CD4-positive, alpha-beta T cell treated with Interleukin-2 at 100 ng/mL for 4 hours (primary cell): ENCODE results near the gene AKT2.
"Not testable (repeated sequence)": the region's sequence is repeated elsewhere in the genome, so short reads cannot be mapped to it uniquely, and the experiment has no call there.

ENCODE experiments used
- DNase-seq: peaks from one replicate; pipeline ENCODE4 v3.0.0-alpha.2; 2020; ENCODE audit warnings: low spot score

The AKT2 gene

GRCh38 chr19:40284501-40285352, at the start of gene AKT2:
AKT2 (minus strand) TSS chr19:40285345; CDS start chr19:40265267, 20,078 bp downstream.
- DNase-seq = peak; percentile 47

GRCh38 chr19:40333083-40333482, 47.9 kb upstream of the AKT2 start:
- DNase-seq = not testable (repeated sequence)

- DNase-seq = no peak
Measured at GRCh38 chr19:40332669-40333068, 47.5 kb upstream of the AKT2 start.

DNA sequence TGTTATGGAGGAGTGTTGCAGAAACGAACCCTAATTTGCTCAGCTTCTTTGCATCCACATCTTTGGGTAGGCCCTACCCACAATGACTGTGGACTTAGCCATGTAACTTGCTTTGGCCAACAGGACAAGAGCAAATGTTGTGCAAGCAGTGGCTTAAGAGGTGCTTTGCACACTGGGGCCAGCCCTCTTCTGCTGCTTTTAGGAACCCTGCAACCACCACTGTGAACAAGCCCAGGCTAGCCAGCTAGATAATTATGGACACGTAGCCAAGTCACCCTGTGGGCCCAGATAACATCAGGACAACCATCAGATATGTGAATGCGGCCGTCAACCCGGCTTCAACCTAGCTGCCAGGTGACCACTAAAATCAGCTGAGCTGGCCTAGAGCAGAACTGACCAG, 45.9 kb upstream of the AKT2 start:
- no peak for DNase-seq

DNA sequence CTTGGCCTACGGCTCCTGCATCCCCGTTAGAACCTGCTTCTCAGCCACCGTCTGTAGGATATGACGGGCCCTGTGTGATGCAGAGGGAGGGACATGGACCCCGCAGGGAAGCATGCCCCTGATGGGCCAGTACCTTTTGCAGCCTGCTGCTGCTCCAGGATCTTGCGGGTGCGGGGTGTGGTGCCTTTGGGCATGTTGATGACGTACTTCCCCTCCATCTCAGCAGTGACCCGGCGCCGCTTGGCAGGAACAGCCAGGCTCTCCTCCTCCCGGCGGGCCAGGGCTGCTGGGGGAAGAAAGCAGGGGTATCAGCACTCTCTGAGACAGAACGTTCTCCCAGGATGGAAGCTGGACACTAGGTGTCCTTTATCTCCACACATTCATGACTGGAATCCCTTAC, 41.1 kb upstream of the AKT2 start:
- DNase-seq = no peak

DNA sequence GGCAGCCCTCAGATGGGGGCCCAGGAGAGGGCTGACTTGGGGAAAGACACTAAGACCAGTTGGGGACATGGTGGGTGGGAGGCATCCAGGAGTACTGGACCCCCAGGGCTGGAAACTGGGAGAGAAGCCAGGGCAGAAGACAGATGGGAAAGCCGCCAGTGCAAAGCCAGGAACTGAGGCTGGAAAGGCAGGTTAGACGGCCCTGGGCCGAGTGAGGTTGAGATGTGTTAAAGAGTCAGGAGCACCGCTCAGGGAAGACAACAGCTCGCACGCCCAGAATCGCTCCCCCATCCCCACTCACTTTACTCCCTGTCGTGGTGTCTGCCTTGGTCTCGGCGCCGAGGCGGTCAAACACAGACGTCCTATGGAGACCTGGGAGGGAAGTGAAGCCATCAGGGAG, 38.6 kb upstream of the AKT2 start:
- no peak for DNase-seq

DNA sequence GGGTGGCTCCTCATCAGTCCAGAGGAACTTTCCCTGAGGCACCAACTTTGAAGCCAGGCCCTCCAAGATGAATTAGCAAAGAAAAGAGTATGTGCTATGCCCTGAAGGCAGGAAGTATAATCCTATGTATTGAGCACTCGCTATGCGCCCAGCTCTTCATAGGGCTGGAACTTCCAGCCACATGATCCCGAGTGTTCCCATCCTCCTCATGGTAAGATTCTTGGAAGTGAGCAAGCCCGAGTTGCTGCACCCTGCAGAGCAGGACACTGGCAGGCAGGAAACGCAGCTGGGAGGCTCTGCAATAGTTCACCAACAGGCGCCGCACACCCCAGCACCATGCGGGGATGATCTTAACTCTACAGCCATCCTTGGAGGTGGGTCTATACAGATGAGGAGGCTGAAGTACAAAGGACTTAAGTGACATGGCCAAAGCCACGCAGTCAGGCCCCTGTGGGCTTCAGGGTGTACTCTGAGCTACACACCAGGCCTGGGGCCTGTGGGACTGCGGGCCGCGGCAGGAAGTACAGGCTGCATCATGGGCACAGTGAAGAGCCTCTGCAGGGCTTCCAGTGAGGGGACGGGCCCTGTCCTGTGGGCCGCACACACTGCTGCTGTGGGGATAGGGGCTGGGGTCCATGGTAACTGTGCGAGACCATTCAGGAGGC, 37.9 kb upstream of the AKT2 start:
- DNase-seq = no peak

DNA sequence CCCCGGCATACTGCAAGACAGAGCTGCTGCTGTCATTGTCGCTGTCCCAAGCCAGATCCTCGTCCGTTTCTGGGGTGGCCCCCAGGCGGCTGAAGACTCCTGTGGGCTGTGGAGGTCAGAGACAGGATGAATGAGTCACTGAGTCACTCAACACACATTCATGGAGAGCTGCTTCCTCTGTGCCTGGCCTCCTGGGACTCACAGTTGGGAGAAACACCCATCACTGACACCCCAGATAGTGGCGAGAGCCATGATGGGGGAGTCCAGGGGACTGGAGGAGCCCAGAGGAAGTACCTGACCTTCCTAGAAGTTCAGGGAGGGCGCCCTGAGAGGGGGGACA, 37.1 kb upstream of the AKT2 start:
- DNase-seq = no peak

- no peak for DNase-seq
Measured at GRCh38 chr19:40321566-40322270, 36.6 kb upstream of the AKT2 start.

DNA sequence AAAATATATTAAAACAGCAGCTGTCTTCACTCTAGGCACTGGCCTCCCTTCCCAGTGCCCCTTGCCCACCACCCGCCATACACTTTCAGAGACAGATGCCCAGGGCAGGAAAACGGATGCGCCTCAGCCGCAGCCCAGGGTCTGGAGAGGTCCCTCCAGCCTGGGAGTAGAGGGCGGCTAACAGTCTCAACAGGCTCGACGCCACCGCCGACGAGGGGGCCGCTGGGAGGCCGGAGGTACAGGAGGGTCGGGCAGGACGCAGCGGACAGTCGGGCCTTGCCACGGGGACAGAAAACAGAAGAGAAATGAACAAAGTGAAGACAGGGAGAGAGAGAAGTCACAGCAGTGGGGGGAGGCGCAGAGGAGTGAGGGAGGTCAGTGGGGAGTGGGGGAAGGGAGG, 35.9 kb upstream of the AKT2 start:
- DNase-seq = no peak

- DNase-seq = no peak
Measured at GRCh38 chr19:40320558-40320935, 35.4 kb upstream of the AKT2 start.

GRCh38 chr19:40317338-40317737, 32.2 kb upstream of the AKT2 start:
- DNase-seq = no peak

- no peak for DNase-seq
Measured at GRCh38 chr19:40315812-40316470, 30.8 kb upstream of the AKT2 start.

- DNase-seq = no peak
Measured at GRCh38 chr19:40314656-40315055, 29.5 kb upstream of the AKT2 start.

- no peak for DNase-seq
Measured at GRCh38 chr19:40313229-40313983, 28.3 kb upstream of the AKT2 start.

DNA sequence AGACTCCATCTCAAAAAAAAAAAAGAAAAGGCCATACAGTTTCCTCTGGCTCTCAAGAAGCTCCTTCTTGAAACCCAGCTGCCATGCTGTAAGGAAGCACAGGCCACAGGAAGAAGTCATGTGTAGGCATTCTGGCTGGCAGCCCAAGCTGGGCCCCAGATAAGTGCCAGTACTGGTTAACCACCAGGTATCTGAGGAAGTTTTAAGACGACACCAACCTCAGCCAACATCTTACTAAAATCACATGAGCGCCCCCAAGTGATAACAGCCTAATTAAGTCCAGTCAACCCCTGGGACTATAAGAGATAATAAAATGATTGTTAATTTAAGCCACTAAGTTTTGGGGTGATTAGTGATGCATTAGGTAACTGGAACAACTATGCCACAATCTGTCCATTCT, 27.4 kb upstream of the AKT2 start:
- no peak for DNase-seq

DNA sequence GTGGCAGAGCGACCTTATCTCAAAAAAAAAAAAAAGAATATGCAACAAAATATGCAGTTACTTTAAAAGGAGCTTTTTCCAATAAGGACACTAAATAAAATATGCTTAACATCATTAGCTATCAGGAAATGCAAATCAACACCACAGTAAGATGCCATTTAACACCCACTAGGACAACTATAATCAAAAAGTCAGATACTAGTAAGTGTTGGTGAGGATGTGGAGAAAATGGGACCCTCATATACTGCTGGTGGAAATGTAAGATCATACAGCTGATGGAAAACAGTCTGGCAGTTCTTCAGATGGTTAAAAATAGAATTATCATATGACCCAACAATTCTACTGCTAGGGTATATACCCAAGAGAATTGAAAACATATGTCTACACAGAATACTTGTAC, 24.5 kb upstream of the AKT2 start:
- no peak for DNase-seq

DNA sequence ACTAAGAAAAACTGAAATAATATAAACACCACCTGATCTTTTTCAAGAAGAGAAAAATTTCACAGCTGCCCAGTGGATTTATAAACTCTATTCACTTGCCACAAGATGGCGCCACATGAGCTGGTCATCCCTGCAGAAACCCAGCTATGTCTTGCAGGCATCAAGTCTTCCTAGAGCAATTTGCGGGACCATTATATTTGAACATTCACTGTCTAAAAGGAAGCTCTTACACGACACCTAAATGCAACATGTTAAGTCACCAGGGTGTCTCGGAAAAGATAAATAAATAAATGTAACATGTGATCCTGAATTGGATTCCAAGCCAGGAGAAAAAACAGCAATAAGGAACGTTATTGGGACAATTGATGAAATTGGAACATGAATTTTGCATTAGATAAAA, 20.3 kb upstream of the AKT2 start:
- DNase-seq = peak; percentile 76

DNA sequence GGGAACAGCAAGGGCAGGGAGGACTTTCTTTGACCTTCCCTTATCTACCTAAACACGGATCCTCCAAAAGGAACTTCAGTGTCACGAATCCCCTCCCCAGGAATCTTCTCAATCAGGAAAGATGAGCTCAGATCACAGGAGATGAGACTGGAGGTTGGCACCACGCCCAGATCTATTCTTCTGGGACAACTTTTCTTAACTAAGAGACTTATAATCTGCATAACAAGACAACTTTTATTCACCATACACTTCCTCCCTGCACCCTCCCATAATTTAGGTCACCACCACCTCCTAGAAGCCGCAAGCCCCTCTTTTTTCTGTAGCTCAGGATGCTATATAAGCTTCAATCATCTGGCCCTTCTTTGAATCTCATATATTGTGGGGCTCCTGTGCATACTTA, 19.2 kb upstream of the AKT2 start:
- DNase-seq = no peak

- no peak for DNase-seq
Measured at GRCh38 chr19:40303765-40304164, 18.6 kb upstream of the AKT2 start.

DNA sequence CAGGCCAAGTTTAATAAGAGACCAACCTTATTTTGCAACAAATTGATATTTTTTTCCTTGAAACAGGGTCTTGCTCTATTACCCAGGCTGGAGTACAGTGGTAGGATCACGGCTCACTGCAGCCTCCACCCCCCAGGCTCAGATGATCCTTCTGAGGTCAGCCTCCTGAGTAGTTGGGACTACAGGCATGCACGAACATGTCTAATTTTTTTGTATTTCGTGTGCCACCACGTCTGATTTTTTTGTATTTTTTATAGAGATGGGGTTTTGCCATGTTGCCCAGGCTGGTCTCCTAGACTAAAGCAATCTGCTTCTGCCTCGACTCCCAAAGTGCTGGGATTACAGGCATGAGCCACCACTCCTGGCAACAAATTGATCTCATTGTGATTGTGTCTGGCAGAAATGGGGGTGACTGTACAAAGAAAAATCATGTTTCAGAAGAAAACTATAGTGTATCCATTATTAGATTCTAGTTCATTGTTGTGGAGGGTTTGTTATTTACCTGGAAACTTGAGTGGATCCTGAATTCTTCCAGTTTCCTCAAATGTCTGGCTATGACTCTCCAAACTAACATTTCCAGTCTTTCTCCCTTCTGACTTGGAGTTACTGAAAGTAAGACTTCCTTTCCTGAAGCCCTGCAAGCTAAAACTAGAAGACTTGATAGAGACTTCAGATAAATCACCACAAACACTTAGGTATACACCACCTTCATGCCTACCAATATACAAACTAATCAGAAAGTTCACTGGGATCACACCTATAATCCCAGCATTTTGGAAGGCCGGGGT, 17.3 kb upstream of the AKT2 start:
- DNase-seq = no peak
